Measurements from ENCODE around the gene FILIP1L.

Gene FILIP1L

DNA sequence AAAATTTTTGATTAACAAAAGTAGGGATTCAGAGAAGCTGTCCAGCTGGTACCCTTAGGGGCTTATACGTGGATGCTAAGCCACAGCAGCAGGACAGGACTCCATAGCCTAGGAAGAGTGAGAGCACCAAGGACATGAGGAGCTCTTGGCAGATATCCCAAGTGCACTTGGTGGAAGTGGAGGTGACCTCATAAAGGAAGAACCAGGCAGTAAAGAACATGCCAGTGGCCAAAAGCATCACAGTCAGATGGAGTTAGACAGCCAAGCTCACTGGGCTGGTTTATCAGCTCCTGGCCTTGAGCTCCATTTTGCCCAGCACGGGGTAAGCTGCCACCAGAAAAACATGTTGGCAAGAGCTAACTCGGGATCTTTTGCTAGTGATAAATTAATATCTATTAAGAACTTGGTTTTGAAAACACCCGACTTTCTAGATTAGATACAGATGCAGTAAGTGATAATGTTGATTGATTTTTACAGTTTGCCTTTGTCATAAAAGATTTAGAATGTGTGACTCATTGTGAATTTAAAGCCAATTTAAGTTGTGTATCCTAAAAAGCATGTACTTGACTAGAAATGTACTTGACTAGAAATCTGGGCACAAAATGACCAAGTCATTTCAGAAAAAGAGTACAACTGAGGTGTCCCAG lies 188.6 kb downstream of the FILIP1L start:
- DNase-seq (ENCODE audit: low read depth in 2 of 2) = no peak

DNA sequence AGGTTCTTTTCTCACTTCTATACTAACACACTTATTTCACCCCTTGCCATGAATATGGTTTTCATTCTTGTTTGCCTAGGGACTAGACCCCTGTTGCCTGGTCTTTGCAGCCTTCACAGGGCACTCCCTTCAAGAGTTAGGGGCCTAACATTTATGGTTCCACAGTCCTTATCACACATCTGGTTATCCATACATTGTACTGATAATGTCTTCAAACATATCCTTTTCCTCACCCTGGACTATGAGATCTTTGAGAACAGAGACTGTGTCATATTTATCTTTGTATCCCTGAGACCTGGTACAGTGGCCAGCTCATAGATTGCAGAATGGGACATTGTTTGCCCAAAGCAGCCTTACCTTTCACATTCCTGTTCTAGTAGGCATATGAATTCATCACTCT lies 190.4 kb downstream of the FILIP1L start:
- no peak for DNase-seq (ENCODE audit: low read depth in 2 of 2)

GRCh38 chr3:99921986-99922385 lies 192.3 kb downstream of the FILIP1L start:
- no peak for DNase-seq (ENCODE audit: low read depth in 2 of 2)

GRCh38 chr3:99921377-99921695 lies 193.0 kb downstream of the FILIP1L start:
- no peak for DNase-seq (ENCODE audit: low read depth in 2 of 2)

DNA sequence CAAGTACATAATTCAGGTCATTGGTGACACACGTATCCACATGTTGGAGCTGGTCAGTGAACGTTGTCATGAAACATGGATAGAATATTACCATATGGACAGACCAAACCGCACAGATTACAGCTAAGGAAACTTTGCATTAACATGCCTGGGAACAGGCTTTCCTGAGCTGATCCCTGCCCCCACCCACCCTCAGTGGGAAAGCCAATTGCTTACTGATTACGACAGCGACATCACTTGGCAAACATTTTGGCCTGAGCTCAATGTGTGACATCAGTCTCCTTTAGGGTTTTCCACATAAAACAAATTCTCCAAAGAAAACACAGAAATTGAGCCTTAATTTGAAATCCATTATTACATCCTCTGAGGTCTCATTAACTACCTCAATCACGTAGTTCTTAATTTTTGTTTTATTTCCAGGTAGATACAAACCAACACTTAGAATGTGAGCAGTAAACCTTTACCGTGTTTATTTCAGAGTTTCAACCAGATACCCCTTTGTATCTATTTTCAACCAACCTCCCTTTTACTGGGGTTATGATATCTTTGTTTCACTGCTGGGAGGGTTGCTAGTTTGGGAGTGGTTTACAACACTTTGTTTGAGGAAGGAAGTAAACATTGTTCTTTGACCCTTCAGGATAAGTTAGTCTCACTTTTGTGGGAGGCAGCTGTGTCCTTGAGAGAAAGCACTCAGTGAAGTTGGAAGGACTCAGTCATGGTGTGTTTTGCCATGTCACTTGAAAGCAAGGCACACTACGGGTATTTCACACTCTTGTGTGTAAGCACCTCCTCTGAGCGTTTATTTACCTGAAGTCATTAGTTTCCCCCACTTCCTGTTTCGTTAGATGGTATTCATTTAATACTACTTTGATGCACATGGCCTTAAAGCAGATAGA lies 193.6 kb downstream of the FILIP1L start:
- DNase-seq (ENCODE audit: low read depth in 2 of 2) = no peak

GRCh38 chr3:99919694-99920093 lies 194.6 kb downstream of the FILIP1L start:
- DNase-seq (ENCODE audit: low read depth in 2 of 2) = no peak

GRCh38 chr3:99918715-99919114 lies 195.6 kb downstream of the FILIP1L start:
- DNase-seq (ENCODE audit: low read depth in 2 of 2) = no peak

- no peak for DNase-seq (ENCODE audit: low read depth in 2 of 2)
These were observed 198.3 kb downstream of the FILIP1L start for GRCh38 chr3:99915906-99916432.

DNA sequence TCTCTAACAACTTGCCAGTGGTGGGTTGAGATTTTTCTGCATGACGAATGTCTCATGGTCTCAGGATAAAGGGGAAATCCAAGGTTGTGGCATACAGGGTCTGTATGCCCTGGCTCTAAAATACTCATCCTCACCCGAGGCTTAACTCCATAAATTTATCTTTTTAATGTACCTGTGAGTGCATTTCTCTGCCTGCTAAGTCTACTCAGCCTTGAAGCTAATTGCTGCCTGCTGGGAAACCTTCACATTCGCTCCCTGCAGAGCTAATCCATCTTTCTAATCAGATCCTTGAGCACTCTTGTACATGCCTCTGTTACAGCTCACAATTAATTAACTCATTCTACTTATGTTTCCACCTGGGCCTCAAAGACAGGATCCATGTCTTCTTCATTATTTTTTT lies 202.9 kb downstream of the FILIP1L start:
- no peak for DNase-seq (ENCODE audit: low read depth in 2 of 2)

DNA sequence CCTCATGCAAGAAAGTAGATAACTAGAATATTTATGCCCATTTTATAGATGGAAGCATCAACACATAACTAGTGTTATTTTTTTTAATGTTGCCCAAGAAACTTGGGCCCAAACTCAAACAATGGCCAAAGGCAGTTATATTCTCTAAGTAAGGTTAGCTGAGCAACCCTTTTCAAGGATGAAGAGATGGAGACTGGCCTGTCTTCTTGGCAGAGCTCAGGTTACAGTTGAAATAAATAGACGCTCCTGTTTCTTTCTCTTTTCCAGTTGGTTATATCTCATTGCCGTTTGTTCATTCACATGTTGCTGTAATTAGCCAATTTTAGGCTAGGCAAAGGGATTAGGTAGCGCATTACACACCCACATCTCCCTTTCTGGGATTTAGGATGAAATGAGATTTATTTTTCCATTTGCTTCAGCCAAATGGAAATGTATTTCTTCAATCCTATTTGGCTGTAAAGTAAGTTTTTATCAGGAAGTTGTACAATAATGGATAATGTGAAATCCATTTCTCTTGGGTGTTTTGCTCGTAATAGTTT lies 203.5 kb downstream of the FILIP1L start:
- DNase-seq (ENCODE audit: low read depth in 2 of 2) = no peak

DNA sequence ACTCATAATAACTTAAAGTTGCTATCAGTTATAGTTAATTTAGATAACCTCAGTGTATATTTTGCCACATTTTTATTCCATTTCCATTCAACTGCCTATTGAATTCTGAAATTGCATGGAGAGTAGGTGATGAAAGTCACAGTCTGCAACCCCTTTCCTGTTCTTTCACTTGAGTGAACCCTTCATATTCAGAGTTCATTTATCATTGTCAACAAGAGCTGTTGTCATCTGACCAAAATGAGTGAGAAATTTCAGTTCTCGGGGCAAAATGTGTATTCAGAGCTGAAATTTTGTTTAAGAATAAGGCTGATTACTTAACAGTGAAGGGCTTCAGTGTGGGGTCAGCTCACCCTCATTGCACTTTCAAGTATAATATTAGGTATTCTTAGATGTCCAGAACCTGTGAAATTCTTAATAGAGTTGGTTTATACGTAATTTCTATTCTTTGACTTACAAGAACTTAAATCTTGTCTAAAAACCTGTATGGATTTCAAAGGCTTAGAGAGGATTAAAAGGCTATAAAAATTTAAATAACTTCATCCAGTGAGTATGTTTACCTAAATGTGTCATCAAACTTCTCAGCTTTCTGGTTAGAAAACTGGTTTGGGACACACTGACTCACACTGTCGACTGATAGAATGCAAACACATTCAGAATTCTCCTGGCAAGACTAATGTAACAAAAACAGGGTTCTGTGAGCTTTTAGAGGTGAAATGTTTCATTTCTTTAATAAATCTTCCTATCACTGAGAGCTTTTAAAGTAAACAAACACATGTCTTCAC lies 204.4 kb downstream of the FILIP1L start:
- DNase-seq (ENCODE audit: low read depth in 2 of 2) = no peak

DNA sequence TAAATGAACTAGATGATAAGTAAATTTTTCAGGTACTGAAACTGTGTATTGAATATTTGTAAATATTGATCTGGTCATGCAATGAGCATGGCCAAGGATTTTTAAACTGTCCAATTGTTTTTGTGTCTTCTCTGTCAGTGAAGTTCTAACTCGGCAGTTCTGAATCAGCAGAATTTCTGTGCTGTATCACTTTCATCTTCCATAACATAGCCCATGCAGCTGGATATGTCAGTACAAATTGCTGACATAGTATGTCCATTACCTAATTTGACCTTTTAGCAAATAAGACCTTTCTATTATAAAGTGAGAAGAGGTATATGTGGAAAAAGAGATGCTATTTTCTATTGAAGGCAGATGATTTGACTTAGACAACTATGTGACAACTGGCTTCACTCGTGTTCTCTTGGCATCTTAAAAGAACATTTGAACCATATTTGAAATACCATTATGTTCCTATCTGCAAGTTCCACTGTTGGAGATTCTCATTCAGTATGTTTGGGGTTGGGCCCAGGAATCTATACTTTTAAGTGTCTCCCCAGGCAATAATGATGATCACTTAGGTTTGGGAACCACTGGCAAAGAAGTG lies 206.2 kb downstream of the FILIP1L start:
- no peak for DNase-seq (ENCODE audit: low read depth in 2 of 2)

- no peak for DNase-seq (ENCODE audit: low read depth in 2 of 2)
These were observed 210.4 kb downstream of the FILIP1L start for GRCh38 chr3:99903869-99904268.

DNA sequence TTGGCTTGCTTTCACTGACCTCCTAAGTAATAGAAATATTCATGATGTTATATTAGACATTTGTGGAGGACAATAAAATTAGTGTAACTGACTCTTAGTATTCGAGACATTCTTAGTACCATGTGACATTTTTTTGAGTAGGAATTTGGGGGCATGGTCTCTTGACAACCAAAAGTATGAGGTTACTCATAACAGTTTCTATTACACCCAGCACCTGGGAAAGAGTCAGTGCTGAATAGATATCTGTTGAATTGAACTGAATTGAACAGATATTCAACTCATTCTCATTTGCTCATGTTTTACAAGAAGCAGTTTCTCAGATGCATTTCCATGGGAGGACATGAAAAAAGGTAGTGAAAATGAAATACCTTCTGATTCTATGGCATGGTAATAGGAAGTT lies 212.2 kb downstream of the FILIP1L start:
- DNase-seq (ENCODE audit: low read depth in 2 of 2) = no peak

GRCh38 chr3:99901200-99901926 lies 212.9 kb downstream of the FILIP1L start:
- DNase-seq (ENCODE audit: low read depth in 2 of 2) = no peak

GRCh38 chr3:99900248-99900647 lies 214.1 kb downstream of the FILIP1L start:
- no peak for DNase-seq (ENCODE audit: low read depth in 2 of 2)

- DNase-seq (ENCODE audit: low read depth in 2 of 2) = no peak
These were observed 214.7 kb downstream of the FILIP1L start for GRCh38 chr3:99899603-99900002.

GRCh38 chr3:99896482-99896881 lies 217.8 kb downstream of the FILIP1L start:
- no peak for DNase-seq (ENCODE audit: low read depth in 2 of 2)

DNA sequence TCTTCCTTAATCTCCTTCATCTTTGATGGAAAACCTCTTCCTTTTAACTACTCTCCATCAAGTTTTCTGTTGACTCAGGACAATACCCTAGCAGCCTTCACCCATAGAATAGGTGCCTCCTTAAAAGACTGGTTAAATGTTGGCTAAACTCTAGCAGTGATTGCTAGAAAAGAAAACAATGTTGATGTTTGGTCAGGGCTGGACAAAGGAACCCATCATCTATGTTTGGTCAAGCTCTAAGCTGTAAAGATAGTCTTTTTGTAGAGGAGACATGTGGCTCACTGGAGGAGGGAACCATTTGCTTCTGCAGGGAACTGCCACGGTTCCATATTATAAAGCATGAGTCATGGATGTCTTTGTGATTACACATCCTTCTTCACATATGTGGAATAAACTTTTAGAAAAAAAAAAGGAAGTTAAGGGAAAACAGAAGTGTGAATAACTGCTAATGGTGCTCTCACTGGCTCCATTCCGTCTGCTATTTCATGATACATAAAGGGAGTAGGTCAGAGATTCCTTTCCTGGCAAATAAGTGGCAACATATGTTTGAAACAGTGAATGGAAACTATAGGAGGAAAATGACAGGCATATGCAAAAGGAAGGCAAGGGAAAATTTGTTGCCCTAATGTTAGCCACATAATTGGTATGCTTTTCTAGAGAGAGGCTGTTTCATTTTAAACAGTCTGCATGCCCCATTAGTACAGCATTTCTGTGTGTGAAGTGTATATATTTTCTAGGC lies 218.4 kb downstream of the FILIP1L start:
- DNase-seq (ENCODE audit: low read depth in 2 of 2) = no peak

DNA sequence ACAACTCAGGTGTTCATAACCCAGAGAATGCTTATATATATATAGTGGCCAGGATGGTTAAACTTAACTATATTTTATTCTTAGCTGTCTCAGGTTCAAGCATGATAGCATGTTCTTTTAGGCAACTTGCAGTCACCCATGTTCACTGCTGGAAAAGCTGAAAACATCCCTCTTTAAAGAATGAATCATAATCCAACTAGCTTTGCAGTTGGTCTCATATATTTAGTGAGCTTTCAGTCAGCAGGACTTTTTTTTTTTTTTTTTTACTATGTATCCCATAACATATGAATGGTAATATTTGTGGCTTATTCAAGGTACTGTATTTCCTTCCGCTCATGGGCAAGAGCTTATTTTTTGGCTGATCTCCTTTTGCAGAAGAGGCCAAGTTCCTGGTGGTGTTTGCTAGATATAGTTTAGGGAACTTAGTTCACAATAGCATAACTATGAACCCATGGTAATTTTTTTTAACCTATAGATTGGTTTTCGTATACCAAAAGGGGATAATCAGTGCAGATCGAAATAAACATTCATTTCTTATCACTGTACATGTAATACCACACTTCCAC lies 219.1 kb downstream of the FILIP1L start:
- DNase-seq (ENCODE audit: low read depth in 2 of 2) = no peak

All from stimulated activated CD8-positive, alpha-beta memory T cell treated with anti-CD3 and anti-CD28 coated beads, Interleukin-15, amount 100 ng/mL, for 4 hours (primary cell).